Mononuclear cell (primary cell): ENCODE measurements around the gene AIFM2. TPM values are rescaled to one million over a fixed set of nuclear protein-coding genes. Genes with fewer than 3 reads are reported as not detected.
"Not testable (repeated sequence)": the region's sequence is repeated elsewhere in the genome, so short reads cannot be mapped to it uniquely, and the experiment has no call there.

Experiments used
- H3K27me3 ChIP-seq: 2 replicates; pipeline ENCODE4 v1.6.0; 2011; ENCODE audit warnings: low read length, control low read depth; ENCODE audit not compliant: insufficient read depth
- H3K4me1 ChIP-seq: 2 replicates; pipeline ENCODE4 v1.5.1; 2011; ENCODE audit warnings: mild to moderate bottlenecking, low read length, control low read depth; ENCODE audit not compliant: insufficient read depth
- H3K4me3 ChIP-seq: 2 replicates; pipeline ENCODE4 v1.5.1; 2011; ENCODE audit warnings: mild to moderate bottlenecking, low read length, moderate library complexity
- H3K9me3 ChIP-seq: 2 replicates; pipeline ENCODE4 v1.5.1; 2011; ENCODE audit warnings: low read depth, mild to moderate bottlenecking, control low read depth, low read length
- total RNA-seq: library from RNA; depleted of rRNA; stranded (reverse); fragments of >200 nt; gene quantifications from one replicate; pipeline ENCODE4 v1.2.3, GENCODE V29; 2012

The AIFM2 gene
- total RNA-seq, 1 donor, result 1.0 TPM

- Histone ChIP-seq H3K4me3 (no peak overlapping the region), H3K4me1 (peaks cover 6% of the 10 kb centered on the region), H3K9me3 (no peaks in the 10 kb centered on the region), H3K27me3 (no peaks in the 10 kb centered on the region)
Measured at GRCh38 chr10:70120417-70120816, 12.2 kb downstream of the AIFM2 start.

GRCh38 chr10:70119623-70120022 lies 13.0 kb downstream of the AIFM2 start:
- H3K9me3 ChIP-seq, result no peaks in the 10 kb centered on the region
- H3K4me1 ChIP-seq, result peaks cover 6% of the 10 kb centered on the region
- no peaks in the 10 kb centered on the region for H3K27me3 ChIP-seq

GRCh38 chr10:70119197-70119596 lies 13.4 kb downstream of the AIFM2 start:
- H3K27me3 ChIP-seq, result no peaks in the 10 kb centered on the region
- H3K4me1 ChIP-seq, result peaks cover 6% of the 10 kb centered on the region
- H3K4me3 ChIP-seq, result no peak overlapping the region
- no peaks in the 10 kb centered on the region for H3K9me3 ChIP-seq

More at GRCh38 chr10:70119623-70120022, 13.0 kb downstream of the AIFM2 start:
- no peak overlapping the region for H3K4me3 ChIP-seq

- no peaks in the 10 kb centered on the region for H3K9me3 ChIP-seq
- no peaks in the 10 kb centered on the region for H3K27me3 ChIP-seq
- peaks cover 6% of the 10 kb centered on the region for H3K4me1 ChIP-seq
- H3K4me3 ChIP-seq, result no peak overlapping the region
Measured at GRCh38 chr10:70118196-70118595, 14.4 kb downstream of the AIFM2 start.

- Histone ChIP-seq H3K9me3 (no peaks in the 10 kb centered on the region), H3K4me1 (peaks cover 6% of the 10 kb centered on the region), H3K4me3 (no peak overlapping the region), H3K27me3 (no peaks in the 10 kb centered on the region)
Measured at GRCh38 chr10:70117646-70118045, 15.0 kb downstream of the AIFM2 start.

- H3K4me3 ChIP-seq, result no peak overlapping the region
- H3K4me1 ChIP-seq, result peaks cover 6% of the 10 kb centered on the region
- no peaks in the 10 kb centered on the region for H3K27me3 ChIP-seq
- no peaks in the 10 kb centered on the region for H3K9me3 ChIP-seq
Measured at GRCh38 chr10:70115948-70116682, 16.5 kb downstream of the AIFM2 start.

GRCh38 chr10:70114902-70115301 lies 17.7 kb downstream of the AIFM2 start:
- Histone ChIP-seq H3K27me3 (no peaks in the 10 kb centered on the region), H3K4me3 (no peak overlapping the region), H3K4me1 (peaks cover 6% of the 10 kb centered on the region), H3K9me3 (no peaks in the 10 kb centered on the region)

GRCh38 chr10:70112071-70112470 lies 20.6 kb downstream of the AIFM2 start:
- H3K4me3 ChIP-seq, result no peak overlapping the region
- no peaks in the 10 kb centered on the region for H3K9me3 ChIP-seq
- peaks cover 6% of the 10 kb centered on the region for H3K4me1 ChIP-seq
- H3K27me3 ChIP-seq, result no peaks in the 10 kb centered on the region

GRCh38 chr10:70111496-70111895 lies 21.1 kb downstream of the AIFM2 start:
- Histone ChIP-seq H3K4me1 (peaks cover 6% of the 10 kb centered on the region), H3K27me3 (no peaks in the 10 kb centered on the region), H3K4me3 (no peak overlapping the region), H3K9me3 (no peaks in the 10 kb centered on the region)

- no peaks in the 10 kb centered on the region for H3K9me3 ChIP-seq
- H3K4me1 ChIP-seq, result no peaks in the 10 kb centered on the region
- no peak overlapping the region for H3K4me3 ChIP-seq
- no peaks in the 10 kb centered on the region for H3K27me3 ChIP-seq
Measured at GRCh38 chr10:70109064-70109729, 23.4 kb downstream of the AIFM2 start.

GRCh38 chr10:70106958-70107791 lies 25.4 kb downstream of the AIFM2 start:
- H3K4me1 ChIP-seq, result no peaks in the 10 kb centered on the region
- H3K9me3 ChIP-seq, result no peaks in the 10 kb centered on the region
- no peaks in the 10 kb centered on the region for H3K27me3 ChIP-seq
- H3K4me3 ChIP-seq, result no peak overlapping the region

- Histone ChIP-seq H3K4me3 (no peak overlapping the region), H3K4me1 (no peaks in the 10 kb centered on the region), H3K9me3 (no peaks in the 10 kb centered on the region), H3K27me3 (no peaks in the 10 kb centered on the region)
Measured at GRCh38 chr10:70101668-70102067, 31.0 kb downstream of the AIFM2 start.

GRCh38 chr10:70101068-70101562 lies 31.5 kb downstream of the AIFM2 start:
- not testable (repeated sequence) for H3K27me3 ChIP-seq, H3K4me1 ChIP-seq, H3K4me3 ChIP-seq, H3K9me3 ChIP-seq

- H3K4me3 ChIP-seq, result no peak overlapping the region
- no peaks in the 10 kb centered on the region for H3K9me3 ChIP-seq
- peaks cover 5% of the 10 kb centered on the region for H3K4me1 ChIP-seq
- no peaks in the 10 kb centered on the region for H3K27me3 ChIP-seq
Measured at GRCh38 chr10:70098271-70098670, 34.4 kb downstream of the AIFM2 start.

GRCh38 chr10:70097459-70097858 lies 35.2 kb downstream of the AIFM2 start:
- Histone ChIP-seq H3K4me3 (no peak overlapping the region), H3K27me3 (no peaks in the 10 kb centered on the region), H3K9me3 (no peaks in the 10 kb centered on the region), H3K4me1 (peaks cover 13% of the 10 kb centered on the region)
